Spleen (tissue), 11 donors: Measurements from ENCODE around the gene ATP8A2. TPM values are rescaled to one million over a fixed set of nuclear protein-coding genes. Genes with fewer than 3 reads are reported as not detected.

Source experiments
- DNase-seq: peaks from one replicate; pipeline ENCODE4 v3.0.0-alpha.2; 2020
- H3K27ac ChIP-seq, 8 donors: fragments of 200-600 bp; sonication (generic) in 7 of 8; 1 replicate in 4 of 8; 2 replicates in 4 of 8; pipeline versions ENCODE4 v1.5.0 to v1.8.0; 2016 to 2021; ENCODE audit warnings: inconsistent platforms in 4 of 8, mild to moderate bottlenecking in 4 of 8, moderate library complexity in 1 of 8
- H3K27me3 ChIP-seq, 7 donors: fragments of 200-600 bp; sonication (generic) in 6 of 7; replicated peaks in 1 of 7; 1 replicate in 4 of 7; 2 replicates in 3 of 7; pipeline versions ENCODE4 v1.5.0 to v1.8.0; 2016 to 2021; ENCODE audit warnings: inconsistent platforms in 3 of 7, mild to moderate bottlenecking in 1 of 7
- H3K36me3 ChIP-seq, 6 donors: fragments of 200-600 bp; sonication (generic) in 5 of 6; 1 replicate in 4 of 6; 2 replicates in 2 of 6; pipeline versions ENCODE4 v1.5.0 to v1.8.0; 2016 to 2021; ENCODE audit warnings: inconsistent platforms in 2 of 6
- H3K4me1 ChIP-seq, 6 donors: fragments of 200-600 bp; sonication (generic) in 5 of 6; 1 replicate in 3 of 6; 2 replicates in 3 of 6; pipeline versions ENCODE4 v1.5.0 to v1.8.0; 2016 to 2021; ENCODE audit warnings: inconsistent platforms in 3 of 6
- H3K4me3 ChIP-seq, 8 donors: fragments of 200-600 bp; sonication (generic) in 7 of 8; 1 replicate in 4 of 8; 2 replicates in 4 of 8; pipeline versions ENCODE4 v1.5.0 to v1.8.0; 2016 to 2021; ENCODE audit warnings: inconsistent platforms in 4 of 8, mild to moderate bottlenecking in 4 of 8, moderate library complexity in 2 of 8
- H3K9me3 ChIP-seq, 8 donors: fragments of 200-600 bp; sonication (generic) in 7 of 8; 1 replicate in 4 of 8; 2 replicates in 4 of 8; pipeline versions ENCODE4 v1.5.0 to v1.8.0; 2016 to 2021; ENCODE audit warnings: inconsistent platforms in 4 of 8
- CTCF ChIP-seq, 11 experiments: fragments of 200-600 bp in 7 of 11; fragments of 450-650 bp in 4 of 11; sonication (generic) in 4 of 11; IDR thresholded peaks in 8 of 11; conservative IDR thresholded peaks in 3 of 11; 1 replicate in 7 of 11; 2 replicates in 4 of 11; pipeline versions ENCODE4 v1.4.0 to v1.8.0; 2016 to 2021; ENCODE audit warnings: antibody characterized with exemption in 11 of 11, inconsistent platforms in 4 of 11, mild to moderate bottlenecking in 1 of 11
- POLR2A ChIP-seq, 3 donors: fragments of 450-650 bp; IDR thresholded peaks; one replicate each; pipeline ENCODE4 v1.5.1; 2017; ENCODE audit warnings: antibody characterized with exemption in 3 of 3, mild to moderate bottlenecking in 1 of 3
- POLR2AphosphoS5 ChIP-seq, 3 donors: sonication (generic); formaldehyde crosslinking; IDR thresholded peaks; one replicate each; pipeline ENCODE4 v1.5.1; 2017; ENCODE audit warnings: antibody characterized with exemption in 3 of 3
- WGBS, 5 donors: extraction: QIAGEN DNeasy Blood & Tissue Kit in 3 of 5; methylation state at CpG; one replicate each; pipeline versions ENCODE4 v1.1.5 to v1.1.7; 2013 to 2018; 5-methylcytosine and 5-hydroxymethylcytosine counted together
- intact Hi-C: fragments of 100-400 bp; cut with DNase I; formaldehyde crosslinking; loops from one replicate; pipeline ENCODE4 v1.15.0; 2023; ENCODE audit warnings: low total_unique reads
- polyA plus RNA-seq, 3 donors: library from polyadenylated mRNA; stranded (reverse); fragments of 200-250 nt; gene quantifications; one replicate each; pipeline ENCODE4 v1.2.1, GENCODE V29; 2013
- total RNA-seq, 7 donors: library from RNA; depleted of rRNA in 3 of 7; stranded (reverse); fragments of >200 nt in 3 of 7; fragmentation: NEBNext Ultra II Directional in 4 of 7; extraction: Animal tissue kit (Norgen Biotek cat#: 25700) in 4 of 7; gene quantifications; one replicate each; pipeline versions ENCODE4 v1.1.0 to v1.2.1, GENCODE V29; 2016 to 2021
- donor health status: healthy with polysubstance abuse.
- donor health status: DM: no; HTN: no; CAD: no; lungs with moderate emphysema.
- donor health status: DM: no; HTN: no; CAD: no.
- donor health status: Bipolar disorder and iron deficiency.
- donor health status: healthy.
- donor health status: DM: no; HTN: no; CAD: no.
- donor health status: DM: yes; HTN: yes; CAD: no.

Gene ATP8A2
- total and polyA plus RNA-seq, 10 donors, result 0.09 to 0.46 (median 0.25) TPM

- WGBS, 5 donors, result 75 to 80% (median 76%) methylated on average over 5 of the region's 5 CpGs
- no peak for TF ChIP-seq POLR2AphosphoS5 (IDR thresholded peaks at IDR 0.05)
- no peak for TF ChIP-seq CTCF (IDR thresholded peaks at IDR 0.05 in 8 of 11, conservative IDR thresholded peaks at IDR 0.05 in 3 of 11)
Measured at GRCh38 chr13:25827831-25828465, 456.2 kb downstream of the ATP8A2 start.

GRCh38 chr13:25833761-25834160 lies 462.0 kb downstream of the ATP8A2 start:
- TF ChIP-seq POLR2A (IDR thresholded peaks at IDR 0.05) (no peak), POLR2AphosphoS5 (IDR thresholded peaks at IDR 0.05) (no peak), CTCF (IDR thresholded peaks at IDR 0.05 in 8 of 11, conservative IDR thresholded peaks at IDR 0.05 in 3 of 11) (no peak)
- Histone ChIP-seq H3K36me3 (no peaks in the 10 kb centered on the region), H3K4me3 (no peak overlapping the region), H3K4me1 (no peaks in the 10 kb centered on the region), H3K27me3 (no peaks in the 10 kb centered on the region), H3K27ac (no peak overlapping the region), H3K9me3 (no peaks in the 10 kb centered on the region)
- DNase-seq, result no peak
- intact Hi-C loops, result no loop called here
- WGBS, 5 donors, result 85 to 98% (median 96%) methylated on average over 1 of the region's 1 CpG

More at GRCh38 chr13:25827831-25828465, 456.2 kb downstream of the ATP8A2 start:
- no peaks in the 10 kb centered on the region for H3K4me1 ChIP-seq
- intact Hi-C loops, result loop anchor here (10.0 kb wide), 1 partner anchor 237 kb away; no protein-coding TSS in a partner anchor
- no peak for DNase-seq
- no peak overlapping the region for H3K27ac ChIP-seq
- no peaks in the 10 kb centered on the region for H3K36me3 ChIP-seq
- peaks cover 0 to 6% (median 0%) of the 10 kb centered on the region in 8 donors for H3K9me3 ChIP-seq
- no peak overlapping the region for H3K4me3 ChIP-seq
- no peaks in the 10 kb centered on the region for H3K27me3 ChIP-seq

- 66 to 71% (median 69%) methylated on average over 12 of the region's 12 CpGs for WGBS, 5 donors
- intact Hi-C loops, result no loop called here
Measured at GRCh38 chr13:25836574-25837336, 465.0 kb downstream of the ATP8A2 start.

More at GRCh38 chr13:25836574-25837336, 465.0 kb downstream of the ATP8A2 start:
- Histone ChIP-seq H3K9me3 (no peaks in the 10 kb centered on the region), H3K36me3 (no peaks in the 10 kb centered on the region), H3K27me3 (no peaks in the 10 kb centered on the region), H3K27ac (no peak overlapping the region), H3K4me1 (no peaks in the 10 kb centered on the region), H3K4me3 (no peak overlapping the region)
- TF ChIP-seq POLR2A (IDR thresholded peaks at IDR 0.05), result no peak
- no peak for TF ChIP-seq CTCF (IDR thresholded peaks at IDR 0.05 in 8 of 11, conservative IDR thresholded peaks at IDR 0.05 in 3 of 11)
- TF ChIP-seq POLR2AphosphoS5 (IDR thresholded peaks at IDR 0.05), result no peak
- no peak for DNase-seq
